WTC11 (cell line): ENCODE measurements around the gene DGKK.

Source experiments
- FOXP1 ChIP-seq: sonication (generic); formaldehyde crosslinking; IDR thresholded peaks from 2 replicates; pipeline ENCODE4 v1.8.0; 2022; ENCODE audit warnings: missing genetic modification reagents, mild to moderate bottlenecking, moderate library complexity, borderline replicate concordance
- NR2C2 ChIP-seq: sonication (generic); formaldehyde crosslinking; IDR thresholded peaks from 2 replicates; pipeline ENCODE4 v1.8.0; 2022; ENCODE audit warnings: mild to moderate bottlenecking, missing genetic modification reagents
- TF ChIP-seq, protein P1 (sequence below): fragments of 250-450 bp; sonication (Bioruptor Pico); IDR thresholded peaks from 2 replicates; pipeline ENCODE4 v2.1.2; 2022; ENCODE audit warnings: mild to moderate bottlenecking, moderate library complexity
- TF ChIP-seq, protein P2 (sequence below): fragments of 200-600 bp; IDR thresholded peaks from 2 replicates; pipeline ENCODE4 v1.8.0; 2022; ENCODE audit warnings: antibody characterized with exemption

DNA sequence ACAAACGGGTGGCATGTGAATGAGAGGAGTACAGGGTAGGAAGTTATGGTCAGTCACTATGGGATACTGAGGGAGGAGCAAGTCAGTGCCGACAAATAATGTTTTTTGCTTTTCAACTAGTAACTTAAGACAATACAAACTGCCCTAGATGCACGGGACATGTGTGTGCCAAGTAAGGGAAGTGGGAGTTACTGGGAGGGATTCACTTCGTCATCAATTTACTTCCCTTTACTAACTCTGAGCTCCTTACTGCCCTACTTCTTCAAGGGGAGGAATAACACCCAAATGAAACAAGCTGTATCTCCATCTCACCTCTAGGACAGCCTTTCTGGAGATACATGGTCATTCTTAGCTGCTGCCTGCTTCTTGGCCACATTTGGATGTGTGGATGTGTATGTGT lies 97.7 kb downstream of the DGKK start:
- TF ChIP-seq, protein P1, sequence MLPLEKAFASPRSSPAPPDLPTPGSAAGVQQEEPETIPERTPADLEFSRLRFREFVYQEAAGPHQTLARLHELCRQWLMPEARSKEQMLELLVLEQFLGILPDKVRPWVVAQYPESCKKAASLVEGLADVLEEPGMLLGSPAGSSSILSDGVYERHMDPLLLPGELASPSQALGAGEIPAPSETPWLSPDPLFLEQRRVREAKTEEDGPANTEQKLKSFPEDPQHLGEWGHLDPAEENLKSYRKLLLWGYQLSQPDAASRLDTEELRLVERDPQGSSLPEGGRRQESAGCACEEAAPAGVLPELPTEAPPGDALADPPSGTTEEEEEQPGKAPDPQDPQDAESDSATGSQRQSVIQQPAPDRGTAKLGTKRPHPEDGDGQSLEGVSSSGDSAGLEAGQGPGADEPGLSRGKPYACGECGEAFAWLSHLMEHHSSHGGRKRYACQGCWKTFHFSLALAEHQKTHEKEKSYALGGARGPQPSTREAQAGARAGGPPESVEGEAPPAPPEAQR, result no peak
- TF ChIP-seq, protein P2, sequence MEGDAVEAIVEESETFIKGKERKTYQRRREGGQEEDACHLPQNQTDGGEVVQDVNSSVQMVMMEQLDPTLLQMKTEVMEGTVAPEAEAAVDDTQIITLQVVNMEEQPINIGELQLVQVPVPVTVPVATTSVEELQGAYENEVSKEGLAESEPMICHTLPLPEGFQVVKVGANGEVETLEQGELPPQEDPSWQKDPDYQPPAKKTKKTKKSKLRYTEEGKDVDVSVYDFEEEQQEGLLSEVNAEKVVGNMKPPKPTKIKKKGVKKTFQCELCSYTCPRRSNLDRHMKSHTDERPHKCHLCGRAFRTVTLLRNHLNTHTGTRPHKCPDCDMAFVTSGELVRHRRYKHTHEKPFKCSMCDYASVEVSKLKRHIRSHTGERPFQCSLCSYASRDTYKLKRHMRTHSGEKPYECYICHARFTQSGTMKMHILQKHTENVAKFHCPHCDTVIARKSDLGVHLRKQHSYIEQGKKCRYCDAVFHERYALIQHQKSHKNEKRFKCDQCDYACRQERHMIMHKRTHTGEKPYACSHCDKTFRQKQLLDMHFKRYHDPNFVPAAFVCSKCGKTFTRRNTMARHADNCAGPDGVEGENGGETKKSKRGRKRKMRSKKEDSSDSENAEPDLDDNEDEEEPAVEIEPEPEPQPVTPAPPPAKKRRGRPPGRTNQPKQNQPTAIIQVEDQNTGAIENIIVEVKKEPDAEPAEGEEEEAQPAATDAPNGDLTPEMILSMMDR, result no peak
- TF ChIP-seq NR2C2 (no peak), FOXP1 (CRISPR knock-in tag) (no peak)
